HG03432 (cell line): ENCODE results near the gene TMEM203.
A peak's percentile ranks its signal among the peaks of the same experiment; 100 is the strongest.
"Not testable (repeated sequence)": the region's sequence is repeated elsewhere in the genome, so short reads cannot be mapped to it uniquely, and the experiment has no call there.

ENCODE experiments used
- ATAC-seq: cut with Tn5 transposase; IDR thresholded peaks from one replicate; pipeline ENCODE4 v1.9.1; 2021; ENCODE audit warnings: mild to moderate bottlenecking, moderate library complexity; ENCODE audit not compliant: unreplicated experiment

TMEM203 gene

GRCh38 chr9:137242269-137243203, 37.1 kb upstream of the TMEM203 start:
- ATAC-seq: no peak

- ATAC-seq: peak; percentile 7
These were observed 36.2 kb upstream of the TMEM203 start for GRCh38 chr9:137241490-137242268.

- ATAC-seq: peak; percentile 61
These were observed 35.5 kb upstream of the TMEM203 start, which contains the start of gene TUBB4B for GRCh38 chr9:137240841-137241489. Gene TUBB4B (plus strand): TSS chr9:137241287. CDS start chr9:137241361, 74 bp downstream.

- ATAC-seq: peak; percentile 28
These were observed 34.9 kb upstream of the TMEM203 start for GRCh38 chr9:137240318-137240840.

- ATAC-seq: not testable (repeated sequence)
These were observed 34.2 kb upstream of the TMEM203 start for GRCh38 chr9:137239541-137240200.

- ATAC-seq: no peak
These were observed 32.6 kb upstream of the TMEM203 start for GRCh38 chr9:137237759-137238726.

- ATAC-seq: no peak
These were observed 31.5 kb upstream of the TMEM203 start for GRCh38 chr9:137236936-137237421.

GRCh38 chr9:137236238-137236935, 30.9 kb upstream of the TMEM203 start:
- peak; percentile 19 for ATAC-seq

GRCh38 chr9:137235424-137236237, 30.2 kb upstream of the TMEM203 start:
- no peak for ATAC-seq

- ATAC-seq: no peak
These were observed 29.4 kb upstream of the TMEM203 start for GRCh38 chr9:137234758-137235423.

- no peak for ATAC-seq
These were observed 28.7 kb upstream of the TMEM203 start for GRCh38 chr9:137234055-137234697.

- no peak for ATAC-seq
These were observed 27.9 kb upstream of the TMEM203 start for GRCh38 chr9:137233143-137233980.

- ATAC-seq: no peak
These were observed 27.1 kb upstream of the TMEM203 start for GRCh38 chr9:137232510-137232909.

- ATAC-seq: no peak
These were observed 26.7 kb upstream of the TMEM203 start for GRCh38 chr9:137232101-137232500.

- no peak for ATAC-seq
These were observed 26.1 kb upstream of the TMEM203 start for GRCh38 chr9:137231372-137232039.
